SK-N-SH treated with all-trans-retinoic acid at 6 μM for 48 hours (cell line): ENCODE data around the gene COL5A2.
A peak's percentile ranks its signal among the peaks of the same experiment; 100 is the strongest.

ENCODE experiments used
- ATAC-seq: fragments of 200-7000 bp; cut with Tn5 transposase; 3 replicates; pipeline ENCODE4 v1.9.1; 2020; ENCODE audit warnings: mild to moderate bottlenecking, moderate library complexity
- ARNTL ChIP-seq: fragments of 450-650 bp; formaldehyde crosslinking; IDR thresholded peaks from 2 replicates; pipeline ENCODE4 v1.5.0; 2020; ENCODE audit warnings: low read depth, mild to moderate bottlenecking, moderate library complexity, borderline replicate concordance
- CSRNP3 ChIP-seq: fragments of 250-450 bp; sonication (Bioruptor Pico); IDR thresholded peaks from 2 replicates; pipeline ENCODE4 v1.5.1; 2021; ENCODE audit warnings: mild to moderate bottlenecking, moderate library complexity
- ESRRG ChIP-seq: fragments of 250-450 bp; sonication (Bioruptor Pico); IDR thresholded peaks from 2 replicates; pipeline ENCODE4 v1.6.1; 2021; ENCODE audit warnings: mild to moderate bottlenecking
- GLIS3 ChIP-seq: fragments of 250-450 bp; sonication (Bioruptor Pico); IDR thresholded peaks from 2 replicates; pipeline ENCODE4 v1.5.0; 2020; ENCODE audit warnings: mild to moderate bottlenecking, moderate library complexity
- ISL1 ChIP-seq: fragments of 250-450 bp; sonication (Bioruptor Pico); IDR thresholded peaks from 2 replicates; pipeline ENCODE4 v2.1.2; 2022; ENCODE audit warnings: mild to moderate bottlenecking, moderate library complexity
- OSR1 ChIP-seq: fragments of 250-450 bp; sonication (Bioruptor Pico); IDR thresholded peaks from 2 replicates; pipeline ENCODE4 v1.8.0; 2022; ENCODE audit warnings: moderate library complexity, mild to moderate bottlenecking, inconsistent platforms
- PPARA ChIP-seq: fragments of 250-450 bp; sonication (Bioruptor Pico); IDR thresholded peaks from 2 replicates; pipeline ENCODE4 v1.5.0; 2020; ENCODE audit warnings: mild to moderate bottlenecking, borderline replicate concordance
- RARB ChIP-seq: fragments of 250-450 bp; sonication (Bioruptor Pico); IDR thresholded peaks from 2 replicates; pipeline ENCODE4 v1.8.0; 2021; ENCODE audit warnings: mild to moderate bottlenecking, moderate library complexity
- SNAI2 ChIP-seq: fragments of 250-450 bp; sonication (Bioruptor Pico); IDR thresholded peaks from 2 replicates; pipeline ENCODE4 v1.5.0; 2020; ENCODE audit warnings: mild to moderate bottlenecking, moderate library complexity
- TCF4 ChIP-seq: fragments of 250-450 bp; sonication (Bioruptor Pico); IDR thresholded peaks from 2 replicates; pipeline ENCODE4 v1.8.0; 2021; ENCODE audit warnings: mild to moderate bottlenecking, moderate library complexity, borderline replicate concordance
- TOX ChIP-seq: fragments of 250-450 bp; sonication (Bioruptor Pico); IDR thresholded peaks from 2 replicates; pipeline ENCODE4 v1.8.0; 2021; ENCODE audit warnings: mild to moderate bottlenecking, moderate library complexity, borderline replicate concordance
- ZC3H10 ChIP-seq: fragments of 250-450 bp; sonication (Bioruptor Pico); IDR thresholded peaks from 2 replicates; pipeline ENCODE4 v1.5.1; 2021; ENCODE audit warnings: mild to moderate bottlenecking, moderate library complexity
- ZFP3 ChIP-seq: fragments of 250-450 bp; sonication (Bioruptor Pico); IDR thresholded peaks from 2 replicates; pipeline ENCODE4 v1.5.0; 2020; ENCODE audit warnings: mild to moderate bottlenecking, moderate library complexity
- ZNF565 ChIP-seq: fragments of 450-650 bp; formaldehyde crosslinking; conservative IDR thresholded peaks from 2 replicates; pipeline ENCODE4 v1.5.0; 2020; ENCODE audit warnings: low read depth, mild to moderate bottlenecking, moderate library complexity
- ZNF70 ChIP-seq: fragments of 450-650 bp; formaldehyde crosslinking; IDR thresholded peaks from 2 replicates; pipeline ENCODE4 v1.5.0; 2020; ENCODE audit warnings: mild to moderate bottlenecking, moderate library complexity
- ZNF8 ChIP-seq: fragments of 450-650 bp; formaldehyde crosslinking; IDR thresholded peaks from 2 replicates; pipeline ENCODE4 v1.5.0; 2020; ENCODE audit warnings: mild to moderate bottlenecking, moderate library complexity
- TF ChIP-seq, protein P1 (sequence below): fragments of 250-450 bp; sonication (Bioruptor Pico); IDR thresholded peaks from 2 replicates; pipeline ENCODE4 v1.5.0; 2020; ENCODE audit warnings: mild to moderate bottlenecking, moderate library complexity
- TF ChIP-seq, protein P2 (sequence below): fragments of 250-450 bp; sonication (Bioruptor Pico); IDR thresholded peaks from 2 replicates; pipeline ENCODE4 v1.8.0; 2020; ENCODE audit warnings: mild to moderate bottlenecking, moderate library complexity, borderline replicate concordance

COL5A2 gene

DNA sequence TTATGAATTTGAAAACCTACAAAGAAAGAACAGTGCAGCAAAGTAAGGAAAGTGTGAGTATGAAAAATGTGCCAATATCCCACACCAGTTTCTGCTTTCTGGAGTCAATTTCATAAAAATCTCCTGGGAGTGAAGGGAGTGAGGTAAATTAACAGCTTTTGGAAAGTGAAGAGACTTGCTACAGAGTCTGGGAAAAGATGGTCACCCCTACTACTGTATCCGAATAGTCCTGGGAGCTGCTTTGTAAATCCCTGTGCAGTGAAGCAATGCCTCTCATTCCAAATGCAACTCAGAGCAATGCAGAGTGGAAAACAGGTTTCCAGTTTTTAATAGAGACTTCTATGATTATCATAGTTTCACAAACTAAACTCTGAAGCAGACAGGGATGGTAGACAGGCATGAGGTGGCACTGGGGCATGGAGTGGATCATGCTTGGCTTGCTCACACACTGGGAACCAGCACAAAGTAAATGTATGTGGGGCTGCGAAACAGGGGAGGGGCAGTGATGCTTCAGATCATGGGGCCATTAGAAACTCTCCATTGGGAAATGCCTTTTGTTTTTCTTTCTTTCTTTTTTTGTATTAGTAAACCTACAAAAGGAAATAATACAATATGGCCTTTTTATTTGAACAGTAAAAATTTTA is 10.6 kb downstream of the COL5A2 start:
- ATAC-seq: no peak
- no peak for TF ChIP-seq GLIS3 (CRISPR knock-in tag)
- TF ChIP-seq, protein P1, sequence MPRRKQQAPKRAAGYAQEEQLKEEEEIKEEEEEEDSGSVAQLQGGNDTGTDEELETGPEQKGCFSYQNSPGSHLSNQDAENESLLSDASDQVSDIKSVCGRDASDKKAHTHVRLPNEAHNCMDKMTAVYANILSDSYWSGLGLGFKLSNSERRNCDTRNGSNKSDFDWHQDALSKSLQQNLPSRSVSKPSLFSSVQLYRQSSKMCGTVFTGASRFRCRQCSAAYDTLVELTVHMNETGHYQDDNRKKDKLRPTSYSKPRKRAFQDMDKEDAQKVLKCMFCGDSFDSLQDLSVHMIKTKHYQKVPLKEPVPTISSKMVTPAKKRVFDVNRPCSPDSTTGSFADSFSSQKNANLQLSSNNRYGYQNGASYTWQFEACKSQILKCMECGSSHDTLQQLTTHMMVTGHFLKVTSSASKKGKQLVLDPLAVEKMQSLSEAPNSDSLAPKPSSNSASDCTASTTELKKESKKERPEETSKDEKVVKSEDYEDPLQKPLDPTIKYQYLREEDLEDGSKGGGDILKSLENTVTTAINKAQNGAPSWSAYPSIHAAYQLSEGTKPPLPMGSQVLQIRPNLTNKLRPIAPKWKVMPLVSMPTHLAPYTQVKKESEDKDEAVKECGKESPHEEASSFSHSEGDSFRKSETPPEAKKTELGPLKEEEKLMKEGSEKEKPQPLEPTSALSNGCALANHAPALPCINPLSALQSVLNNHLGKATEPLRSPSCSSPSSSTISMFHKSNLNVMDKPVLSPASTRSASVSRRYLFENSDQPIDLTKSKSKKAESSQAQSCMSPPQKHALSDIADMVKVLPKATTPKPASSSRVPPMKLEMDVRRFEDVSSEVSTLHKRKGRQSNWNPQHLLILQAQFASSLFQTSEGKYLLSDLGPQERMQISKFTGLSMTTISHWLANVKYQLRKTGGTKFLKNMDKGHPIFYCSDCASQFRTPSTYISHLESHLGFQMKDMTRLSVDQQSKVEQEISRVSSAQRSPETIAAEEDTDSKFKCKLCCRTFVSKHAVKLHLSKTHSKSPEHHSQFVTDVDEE (CRISPR knock-in tag): no peak

- TF ChIP-seq GLIS3 (CRISPR knock-in tag): no peak
- TF ChIP-seq, protein P2, sequence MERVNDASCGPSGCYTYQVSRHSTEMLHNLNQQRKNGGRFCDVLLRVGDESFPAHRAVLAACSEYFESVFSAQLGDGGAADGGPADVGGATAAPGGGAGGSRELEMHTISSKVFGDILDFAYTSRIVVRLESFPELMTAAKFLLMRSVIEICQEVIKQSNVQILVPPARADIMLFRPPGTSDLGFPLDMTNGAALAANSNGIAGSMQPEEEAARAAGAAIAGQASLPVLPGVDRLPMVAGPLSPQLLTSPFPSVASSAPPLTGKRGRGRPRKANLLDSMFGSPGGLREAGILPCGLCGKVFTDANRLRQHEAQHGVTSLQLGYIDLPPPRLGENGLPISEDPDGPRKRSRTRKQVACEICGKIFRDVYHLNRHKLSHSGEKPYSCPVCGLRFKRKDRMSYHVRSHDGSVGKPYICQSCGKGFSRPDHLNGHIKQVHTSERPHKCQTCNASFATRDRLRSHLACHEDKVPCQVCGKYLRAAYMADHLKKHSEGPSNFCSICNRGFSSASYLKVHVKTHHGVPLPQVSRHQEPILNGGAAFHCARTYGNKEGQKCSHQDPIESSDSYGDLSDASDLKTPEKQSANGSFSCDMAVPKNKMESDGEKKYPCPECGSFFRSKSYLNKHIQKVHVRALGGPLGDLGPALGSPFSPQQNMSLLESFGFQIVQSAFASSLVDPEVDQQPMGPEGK: no peak
- ATAC-seq: no peak
Observed at GRCh38 chr2:189165656-189166380, 13.7 kb downstream of the COL5A2 start.

DNA sequence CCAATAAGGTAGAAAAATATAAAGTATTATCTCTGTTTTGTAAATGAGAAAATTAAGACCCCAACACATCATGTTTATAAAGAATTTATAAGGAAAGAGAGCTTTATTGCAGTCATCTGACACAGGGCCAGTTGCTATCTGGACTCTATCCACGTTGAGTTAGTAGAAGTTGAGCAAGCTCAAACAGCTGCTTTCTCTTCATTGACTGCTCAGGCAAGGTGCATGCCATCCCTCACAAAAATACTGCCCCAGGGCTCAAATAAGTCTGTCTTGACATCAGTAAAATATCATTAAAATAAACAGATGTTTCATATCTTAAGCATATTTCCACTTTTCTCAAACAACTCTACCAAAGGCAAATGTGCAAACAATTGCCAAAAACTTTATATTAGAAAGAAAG is 14.8 kb downstream of the COL5A2 start:
- peak; percentile 42; the same call in 2 of the 3 replicates for ATAC-seq
- TF ChIP-seq ESRRG (CRISPR knock-in tag) (no peak), ZNF565 (no peak), OSR1 (CRISPR knock-in tag) (no peak), PPARA (no peak), ZNF8 (no peak), TOX (CRISPR knock-in tag) (no peak), ZC3H10 (no peak), ZNF70 (CRISPR knock-in tag) (no peak), ARNTL (CRISPR knock-in tag) (no peak), ZFP3 (no peak), TCF4 (no peak), SNAI2 (CRISPR knock-in tag) (no peak), RARB (no peak)
- TF ChIP-seq, protein P2: no peak
- TF ChIP-seq, protein P1 (CRISPR knock-in tag): no peak
- TF ChIP-seq, all 23 proteins: peak for 0

GRCh38 chr2:189163889-189164288 is 15.7 kb downstream of the COL5A2 start:
- TF ChIP-seq ISL1 (CRISPR knock-in tag) (peak; percentile 37), CSRNP3 (CRISPR knock-in tag) (no peak)
- ATAC-seq: peak; percentile 81
